B cell (primary cell): ENCODE data around the gene BMP10.

ENCODE experiments used
- EZH2 ChIP-seq: IDR thresholded peaks from 2 replicates; pipeline ENCODE4 v1.6.1; 2012; ENCODE audit warnings: borderline replicate concordance, low read depth, mild to moderate bottlenecking, moderate library complexity, low read length; ENCODE audit not compliant: insufficient read depth, poor library complexity, severe bottlenecking
- TF ChIP-seq, protein P1 (sequence below): fragments of 200-600 bp; IDR thresholded peaks from one replicate; pipeline ENCODE4 v1.8.0; 2022; ENCODE audit warnings: antibody characterized with exemption, mild to moderate bottlenecking

DNA sequence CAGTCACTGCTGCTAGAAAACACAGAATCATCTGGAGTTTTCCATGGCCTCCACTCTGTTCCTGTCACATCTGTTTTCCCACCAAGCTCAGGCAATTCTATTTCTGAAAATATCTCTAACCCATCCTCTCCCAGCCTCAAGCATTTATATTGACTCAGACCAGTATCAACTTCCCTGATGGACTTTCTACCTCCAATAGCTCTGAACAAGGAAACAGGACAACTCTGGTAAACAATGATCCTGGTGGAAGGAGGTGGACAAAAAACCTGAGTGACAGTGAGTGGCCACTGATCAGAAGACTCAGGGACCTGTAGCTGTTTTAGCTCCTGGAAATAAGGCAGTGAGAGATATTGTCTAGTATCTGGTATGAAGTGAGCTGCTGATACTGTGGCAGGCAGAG is 23.4 kb downstream of the BMP10 start:
- TF ChIP-seq, protein P1, sequence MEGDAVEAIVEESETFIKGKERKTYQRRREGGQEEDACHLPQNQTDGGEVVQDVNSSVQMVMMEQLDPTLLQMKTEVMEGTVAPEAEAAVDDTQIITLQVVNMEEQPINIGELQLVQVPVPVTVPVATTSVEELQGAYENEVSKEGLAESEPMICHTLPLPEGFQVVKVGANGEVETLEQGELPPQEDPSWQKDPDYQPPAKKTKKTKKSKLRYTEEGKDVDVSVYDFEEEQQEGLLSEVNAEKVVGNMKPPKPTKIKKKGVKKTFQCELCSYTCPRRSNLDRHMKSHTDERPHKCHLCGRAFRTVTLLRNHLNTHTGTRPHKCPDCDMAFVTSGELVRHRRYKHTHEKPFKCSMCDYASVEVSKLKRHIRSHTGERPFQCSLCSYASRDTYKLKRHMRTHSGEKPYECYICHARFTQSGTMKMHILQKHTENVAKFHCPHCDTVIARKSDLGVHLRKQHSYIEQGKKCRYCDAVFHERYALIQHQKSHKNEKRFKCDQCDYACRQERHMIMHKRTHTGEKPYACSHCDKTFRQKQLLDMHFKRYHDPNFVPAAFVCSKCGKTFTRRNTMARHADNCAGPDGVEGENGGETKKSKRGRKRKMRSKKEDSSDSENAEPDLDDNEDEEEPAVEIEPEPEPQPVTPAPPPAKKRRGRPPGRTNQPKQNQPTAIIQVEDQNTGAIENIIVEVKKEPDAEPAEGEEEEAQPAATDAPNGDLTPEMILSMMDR = no peak
- TF ChIP-seq EZH2 = no peak
